GM23338 (cell line): ENCODE data around the gene RAB5B. TPM values are rescaled to one million over a fixed set of nuclear protein-coding genes. Genes with fewer than 3 reads are reported as not detected.

Experiments used
- ATAC-seq: fragments of 200-7000 bp; cut with Tn5 transposase; 3 replicates; pipeline ENCODE4 v1.9.1; 2020
- DNase-seq: peaks from one replicate; pipeline ENCODE4 v3.0.0-alpha.2; 2015; ENCODE audit warnings: low spot score
- H2AFZ ChIP-seq: fragments of 200-600 bp; sonication (generic); 2 replicates; pipeline ENCODE4 v1.8.0; 2016; ENCODE audit warnings: antibody characterized with exemption, mild to moderate bottlenecking, moderate library complexity
- H3F3A ChIP-seq: fragments of 200-600 bp; sonication (generic); replicated peaks from 2 replicates; pipeline ENCODE4 v1.8.0; 2017; ENCODE audit warnings: antibody characterized with exemption, mixed run types, low read depth
- H3K27ac ChIP-seq: fragments of 200-600 bp; sonication (generic); 2 replicates; pipeline ENCODE4 v1.6.1; 2016; ENCODE audit warnings: low read depth
- H3K27me3 ChIP-seq: fragments of 200-600 bp; sonication (generic); 2 replicates; pipeline ENCODE4 v1.8.0; 2016; ENCODE audit warnings: mild to moderate bottlenecking, mixed run types, moderate library complexity; ENCODE audit not compliant: insufficient read depth
- H3K36me3 ChIP-seq: fragments of 200-600 bp; sonication (generic); 2 replicates; pipeline ENCODE4 v1.8.0; 2016; ENCODE audit warnings: mild to moderate bottlenecking; ENCODE audit not compliant: insufficient read depth
- H3K4me1 ChIP-seq: fragments of 200-600 bp; sonication (generic); 2 replicates; pipeline ENCODE4 v1.8.0; 2016; ENCODE audit warnings: mild to moderate bottlenecking, moderate library complexity; ENCODE audit not compliant: insufficient read depth
- H3K4me2 ChIP-seq: fragments of 200-600 bp; sonication (generic); 2 replicates; pipeline ENCODE4 v1.7.1; 2017; ENCODE audit warnings: mixed run types
- H3K4me3 ChIP-seq: fragments of 200-600 bp; sonication (generic); 2 replicates; pipeline ENCODE4 v1.6.1; 2016; ENCODE audit warnings: mixed run types
- H3K79me2 ChIP-seq: fragments of 200-600 bp; sonication (generic); replicated peaks from 2 replicates; pipeline ENCODE4 v1.8.0; 2017; ENCODE audit warnings: mild to moderate bottlenecking; ENCODE audit not compliant: insufficient read depth
- H3K9me2 ChIP-seq: fragments of 200-600 bp; sonication (generic); 2 replicates; pipeline ENCODE4 v1.8.0; 2017; ENCODE audit not compliant: insufficient read depth
- H4K20me1 ChIP-seq: fragments of 200-600 bp; sonication (generic); replicated peaks from 2 replicates; pipeline ENCODE4 v1.8.0; 2017; ENCODE audit warnings: mild to moderate bottlenecking; ENCODE audit not compliant: insufficient read depth
- H3K27ac Mint-ChIP-seq: 2 replicates; pipeline ENCODE4 v1.8.0; 2020; ENCODE audit warnings: inconsistent platforms, mild to moderate bottlenecking, moderate library complexity, mixed read lengths
- H3K27me3 Mint-ChIP-seq: 3 replicates; pipeline ENCODE4 v1.8.0; 2022; ENCODE audit warnings: low read depth, mild to moderate bottlenecking, moderate library complexity, mixed read lengths, inconsistent platforms; ENCODE audit not compliant: insufficient read depth, poor library complexity
- H3K36me3 Mint-ChIP-seq: 3 replicates; pipeline ENCODE4 v1.8.0; 2021; ENCODE audit warnings: low read depth, mild to moderate bottlenecking, inconsistent platforms, moderate library complexity, mixed read lengths
- H3K4me1 Mint-ChIP-seq: 3 replicates; pipeline ENCODE4 v1.8.0; 2020; ENCODE audit warnings: mild to moderate bottlenecking, inconsistent platforms, mixed read lengths
- H3K4me3 Mint-ChIP-seq: 3 replicates; pipeline ENCODE4 v1.8.0; 2021; ENCODE audit warnings: moderate library complexity, mild to moderate bottlenecking, inconsistent platforms, mixed read lengths
- H3K9me3 Mint-ChIP-seq: 3 replicates; pipeline ENCODE4 v1.8.0; 2020; ENCODE audit warnings: moderate library complexity, mild to moderate bottlenecking, inconsistent platforms, mixed read lengths
- CREB1 ChIP-seq: fragments of 250-450 bp; sonication (Bioruptor Pico); IDR thresholded peaks from 2 replicates; pipeline ENCODE4 v1.5.0; 2020; ENCODE audit warnings: low read depth, mild to moderate bottlenecking, moderate library complexity
- CTCF ChIP-seq, 2 experiments: fragments of 200-600 bp in 1 of 2; sonication (generic) in 1 of 2; conservative IDR thresholded peaks; 2 replicates each; pipeline versions ENCODE4 v1.5.1 to v1.6.1; 2016 to 2017; ENCODE audit warnings: antibody characterized with exemption in 2 of 2, low read depth in 2 of 2, mild to moderate bottlenecking in 2 of 2, moderate library complexity in 1 of 2
- ETS1 ChIP-seq: IDR thresholded peaks from 2 replicates; pipeline ENCODE4 v1.6.1; 2016; ENCODE audit warnings: antibody characterized with exemption
- EZH2 ChIP-seq: fragments of 200-600 bp; sonication (generic); IDR thresholded peaks from one replicate; pipeline ENCODE4 v1.8.0; 2017; ENCODE audit warnings: antibody characterized with exemption, mild to moderate bottlenecking, low read depth; ENCODE audit not compliant: unreplicated experiment
- EZH2phosphoT487 ChIP-seq: fragments of 200-600 bp; sonication (generic); IDR thresholded peaks from one replicate; pipeline ENCODE4 v1.8.1; 2018; ENCODE audit warnings: antibody characterized with exemption; ENCODE audit not compliant: unreplicated experiment
- NANOG ChIP-seq: IDR thresholded peaks from 2 replicates; pipeline ENCODE4 v1.6.1; 2016; ENCODE audit warnings: antibody characterized with exemption, borderline replicate concordance
- POLR2AphosphoS5 ChIP-seq: IDR thresholded peaks from 2 replicates; pipeline ENCODE4 v1.6.1; 2016; ENCODE audit warnings: antibody characterized with exemption, low read depth
- ZNF114 ChIP-seq: fragments of 250-450 bp; sonication (Bioruptor Pico); IDR thresholded peaks from 2 replicates; pipeline ENCODE4 v1.5.0; 2020; ENCODE audit warnings: mild to moderate bottlenecking, moderate library complexity
- ZNF331 ChIP-seq: fragments of 250-450 bp; sonication (Bioruptor Pico); IDR thresholded peaks from 2 replicates; pipeline ENCODE4 v1.5.0; 2020; ENCODE audit warnings: low read depth, mild to moderate bottlenecking, moderate library complexity
- ZNF462 ChIP-seq: fragments of 250-450 bp; sonication (Bioruptor Pico); IDR thresholded peaks from 2 replicates; pipeline ENCODE4 v1.5.0; 2020; ENCODE audit warnings: mild to moderate bottlenecking, moderate library complexity
- polyA plus RNA-seq: library from polyadenylated mRNA; unstranded; fragments of >200 nt; fragmentation: Nextera tagmentation; extraction: Ambion mirVana; gene quantifications from 2 replicates; pipeline ENCODE4 v1.2.1, GENCODE V29; 2016
- total RNA-seq: library from RNA; depleted of rRNA; stranded (reverse); fragments of >200 nt; shearing (Covaris generic); gene quantifications from 2 replicates; pipeline ENCODE4 v1.2.3, GENCODE V29; 2014

Gene RAB5B
- total and polyA plus RNA-seq, 2 experiments from 2014 or later = 19.7 to 46.5 TPM

GRCh38 chr12:56037161-56037560 is 63.3 kb downstream of the RAB5B start (continued):
- TF ChIP-seq CTCF (conservative IDR thresholded peaks at IDR 0.05; ENCODE audit: low read depth in 2 of 2) = no peak
- TF ChIP-seq ZNF114 (CRISPR knock-in tag) = no peak
- TF ChIP-seq EZH2phosphoT487 = no peak
- TF ChIP-seq NANOG = no peak
- no peak for TF ChIP-seq POLR2AphosphoS5
- no peak for TF ChIP-seq EZH2

GRCh38 chr12:56038022-56038655 is 64.3 kb downstream of the RAB5B start:
- no peak overlapping the region; the same call in 1 of the 2 replicates for H3K27ac ChIP-seq
- peaks cover 18% of the 10 kb centered on the region for H3F3A ChIP-seq
- Mint-ChIP-seq H3K4me3 (no peak overlapping the region), H3K4me1 (peaks cover 30% of the 10 kb centered on the region), H3K36me3 (peaks cover 39% of the 10 kb centered on the region), H3K27me3 (peaks cover 5% of the 10 kb centered on the region), H3K27ac (no peak overlapping the region), H3K9me3 (no peaks in the 10 kb centered on the region; the same call in 1 of the 3 replicates)
- H3K27me3 ChIP-seq = no peaks in the 10 kb centered on the region
- H3K4me2 ChIP-seq = 0 out of 2 replicates have a peak overlapping the region, but pooled peaks have one; percentile 11
- H4K20me1 ChIP-seq = peaks cover 8% of the 10 kb centered on the region
- ATAC-seq (no peak), DNase-seq (no peak)
- no peak overlapping the region for H3K4me3 ChIP-seq
- no peaks in the 10 kb centered on the region for H3K9me2 ChIP-seq
- no peak overlapping the region for H2AFZ ChIP-seq
- H3K36me3 ChIP-seq = peaks cover 6% of the 10 kb centered on the region
- H3K79me2 ChIP-seq = peaks cover 13% of the 10 kb centered on the region
- peaks cover 17% of the 10 kb centered on the region for H3K4me1 ChIP-seq
- TF ChIP-seq ZNF114 (CRISPR knock-in tag) (no peak), EZH2 (no peak), CREB1 (CRISPR knock-in tag) (no peak), ZNF331 (CRISPR knock-in tag) (no peak), CTCF (conservative IDR thresholded peaks at IDR 0.05; ENCODE audit: low read depth in 2 of 2) (no peak), NANOG (no peak), ETS1 (no peak), ZNF462 (CRISPR knock-in tag) (no peak), EZH2phosphoT487 (no peak)
